IPS-15b (cell line): ENCODE data around the gene PRPF6.

Experiments used
- H3K27me3 ChIP-seq: one replicate; pipeline ENCODE4 v1.6.1; 2013; ENCODE audit warnings: low read length; ENCODE audit not compliant: control insufficient read depth, insufficient read depth
- H3K36me3 ChIP-seq: one replicate; pipeline ENCODE4 v1.6.1; 2013; ENCODE audit warnings: low read length; ENCODE audit not compliant: control insufficient read depth, insufficient read depth
- H3K4me1 ChIP-seq: one replicate; pipeline ENCODE4 v1.6.1; 2013; ENCODE audit warnings: mild to moderate bottlenecking, low read length; ENCODE audit not compliant: control insufficient read depth, insufficient read depth
- H3K4me3 ChIP-seq: one replicate; pipeline ENCODE4 v1.5.1; 2013; ENCODE audit warnings: low read depth, low read length
- H3K9ac ChIP-seq: one replicate; pipeline ENCODE4 v1.6.1; 2013; ENCODE audit warnings: low read depth, mild to moderate bottlenecking, low read length
- H3K9me3 ChIP-seq: one replicate; pipeline ENCODE4 v1.6.1; 2013; ENCODE audit warnings: mild to moderate bottlenecking, low read length; ENCODE audit not compliant: control insufficient read depth, insufficient read depth

PRPF6 gene

DNA sequence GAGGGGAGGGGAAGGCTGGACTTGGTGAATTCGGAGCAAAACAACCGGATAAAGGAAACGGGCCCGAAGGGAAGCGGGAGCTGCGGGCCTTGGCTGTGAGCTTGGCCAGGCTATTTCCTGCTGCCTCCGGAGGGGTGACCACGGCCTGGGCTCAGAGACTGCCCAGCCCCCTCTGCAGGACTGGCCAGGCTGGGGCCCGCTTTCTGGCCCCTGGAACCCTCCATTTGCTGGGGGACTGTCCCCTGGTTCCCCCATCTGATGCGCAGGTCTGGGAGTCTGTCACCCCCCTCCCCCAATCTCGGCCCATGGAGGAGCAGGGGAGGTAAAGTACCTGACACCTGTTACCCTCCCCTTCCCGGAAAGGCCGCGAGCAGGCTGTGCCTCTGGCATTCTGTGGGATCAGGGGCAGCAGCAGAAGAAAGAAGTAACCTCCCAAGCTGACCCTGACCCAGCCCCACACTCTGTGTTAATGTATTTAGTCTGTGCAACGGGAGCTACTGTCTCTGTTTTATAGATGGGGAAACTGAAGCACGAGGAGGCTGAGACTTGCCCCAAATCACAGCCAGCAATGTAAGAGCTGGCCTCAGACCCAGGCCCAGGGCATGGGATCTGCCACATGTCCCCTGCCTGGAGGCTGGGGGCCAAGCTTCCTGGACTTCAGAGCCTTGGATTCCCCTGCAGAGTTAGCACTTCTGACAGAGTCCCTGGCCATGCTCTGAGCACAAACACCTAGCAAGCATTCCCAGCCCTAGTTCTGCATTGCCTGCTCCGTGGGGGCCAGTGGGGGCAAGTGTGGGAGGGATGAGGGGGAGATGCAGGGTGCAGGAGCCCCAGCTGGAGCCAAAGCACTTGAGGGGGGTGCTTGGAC, 58.6 kb downstream of the PRPF6 start:
- Histone ChIP-seq H3K9me3 (no peaks in the 10 kb centered on the region), H3K27me3 (peaks cover 47% of the 10 kb centered on the region), H3K36me3 (peaks cover 2% of the 10 kb centered on the region), H3K4me3 (peak overlapping the region; percentile 58), H3K4me1 (no peaks in the 10 kb centered on the region), H3K9ac (no peak overlapping the region)

DNA sequence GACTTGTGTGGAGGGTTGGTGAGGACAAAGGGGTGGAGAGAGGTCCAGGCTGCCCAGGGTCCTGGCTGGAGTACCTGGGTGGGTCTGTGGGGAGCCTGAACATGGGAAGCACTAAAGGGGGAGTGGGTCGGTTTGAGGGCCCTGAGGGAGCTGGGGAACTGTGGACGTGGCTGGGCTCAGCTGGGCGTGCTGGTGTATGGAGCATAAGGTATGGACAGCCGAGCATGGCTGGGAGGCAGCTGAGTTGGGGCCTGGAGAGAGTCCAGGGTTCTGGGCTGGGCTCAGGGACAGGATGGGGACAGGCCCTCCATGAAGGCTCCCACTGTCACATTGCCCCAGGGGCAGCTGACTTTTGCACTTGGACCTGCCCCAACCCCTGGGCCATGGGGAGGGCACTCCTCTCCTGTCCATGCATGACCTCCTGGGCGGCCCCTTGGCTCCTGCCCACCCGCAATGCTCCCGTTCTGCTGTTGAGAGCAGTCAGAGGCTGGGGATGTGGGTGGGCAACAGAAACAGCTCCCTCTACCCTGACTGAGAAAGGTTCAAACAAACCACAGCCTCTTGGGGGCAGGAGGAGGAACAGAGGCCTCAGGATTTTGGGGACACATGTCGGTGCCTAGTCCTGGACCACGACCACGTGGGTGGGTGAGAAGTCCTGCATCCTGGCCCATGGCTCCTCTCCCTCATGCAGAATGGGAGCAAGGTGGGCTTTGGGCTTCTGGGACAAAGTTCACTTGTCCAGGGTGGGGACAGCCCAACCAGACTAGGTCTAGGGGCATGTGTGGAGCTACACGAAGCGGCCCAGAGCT, 59.5 kb downstream of the PRPF6 start:
- H3K9me3 ChIP-seq = no peaks in the 10 kb centered on the region
- no peak overlapping the region for H3K4me3 ChIP-seq
- H3K4me1 ChIP-seq = no peaks in the 10 kb centered on the region
- peaks cover 50% of the 10 kb centered on the region for H3K27me3 ChIP-seq
- no peak overlapping the region for H3K9ac ChIP-seq
- H3K36me3 ChIP-seq = no peaks in the 10 kb centered on the region

DNA sequence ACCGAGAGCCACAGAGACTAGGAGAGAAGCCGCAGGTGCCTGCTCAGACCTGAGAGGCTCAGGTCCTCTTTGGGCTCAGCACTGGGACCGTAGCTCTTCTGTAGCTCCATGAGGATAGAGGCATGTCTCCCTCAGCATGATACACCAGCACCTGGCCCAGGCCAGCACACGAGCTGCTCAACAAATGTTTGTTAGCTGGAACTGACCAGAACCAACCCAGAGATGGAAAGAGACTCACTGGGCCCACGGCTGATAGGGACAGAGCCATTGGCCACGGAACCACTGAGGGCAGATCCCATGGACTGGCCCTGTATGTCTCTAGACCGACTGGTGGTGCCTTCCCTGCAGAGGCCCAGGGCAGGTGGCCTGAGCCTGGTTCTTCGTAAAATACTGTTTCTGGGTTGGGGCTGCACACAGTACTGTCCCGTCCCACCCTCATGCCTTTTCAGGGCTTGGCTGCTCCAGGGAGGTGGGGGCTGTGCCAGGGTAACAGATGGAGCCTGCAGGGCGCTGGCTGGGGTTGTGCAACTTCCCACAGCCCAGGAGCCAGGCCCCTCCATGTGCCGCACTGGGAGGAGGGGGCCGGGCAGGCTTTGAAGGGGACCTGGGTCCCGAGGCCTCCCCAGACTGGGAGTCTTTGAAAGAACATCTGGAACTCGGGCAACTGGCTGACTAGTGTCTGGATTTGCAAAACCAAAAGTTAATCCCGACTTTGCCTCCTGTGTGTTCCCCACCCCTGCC, 60.3 kb downstream of the PRPF6 start:
- Histone ChIP-seq H3K4me1 (no peaks in the 10 kb centered on the region), H3K4me3 (no peak overlapping the region), H3K36me3 (no peaks in the 10 kb centered on the region)

DNA sequence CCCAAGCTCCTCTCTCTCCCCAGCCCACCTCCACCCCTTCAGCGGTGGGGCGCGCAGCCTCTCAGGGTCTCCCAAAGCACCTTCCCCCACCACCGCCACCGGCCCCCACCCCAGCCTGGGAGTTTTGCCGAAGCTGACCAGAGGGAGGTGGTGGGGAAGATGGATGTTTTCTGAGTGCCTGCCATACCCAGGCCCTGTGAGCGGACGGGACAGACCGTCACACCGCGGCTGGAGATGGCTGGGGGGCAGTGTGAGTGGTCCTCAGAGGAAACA, 60.8 kb downstream of the PRPF6 start:
- Histone ChIP-seq H3K36me3 (no peaks in the 10 kb centered on the region), H3K9me3 (no peaks in the 10 kb centered on the region), H3K4me3 (peak overlapping the region; percentile 46), H3K27me3 (peaks cover 63% of the 10 kb centered on the region), H3K4me1 (no peaks in the 10 kb centered on the region), H3K9ac (no peak overlapping the region)

More for the DNA sequence above, 60.3 kb downstream of the PRPF6 start:
- Histone ChIP-seq H3K9ac (no peak overlapping the region), H3K27me3 (peaks cover 57% of the 10 kb centered on the region), H3K9me3 (no peaks in the 10 kb centered on the region)

DNA sequence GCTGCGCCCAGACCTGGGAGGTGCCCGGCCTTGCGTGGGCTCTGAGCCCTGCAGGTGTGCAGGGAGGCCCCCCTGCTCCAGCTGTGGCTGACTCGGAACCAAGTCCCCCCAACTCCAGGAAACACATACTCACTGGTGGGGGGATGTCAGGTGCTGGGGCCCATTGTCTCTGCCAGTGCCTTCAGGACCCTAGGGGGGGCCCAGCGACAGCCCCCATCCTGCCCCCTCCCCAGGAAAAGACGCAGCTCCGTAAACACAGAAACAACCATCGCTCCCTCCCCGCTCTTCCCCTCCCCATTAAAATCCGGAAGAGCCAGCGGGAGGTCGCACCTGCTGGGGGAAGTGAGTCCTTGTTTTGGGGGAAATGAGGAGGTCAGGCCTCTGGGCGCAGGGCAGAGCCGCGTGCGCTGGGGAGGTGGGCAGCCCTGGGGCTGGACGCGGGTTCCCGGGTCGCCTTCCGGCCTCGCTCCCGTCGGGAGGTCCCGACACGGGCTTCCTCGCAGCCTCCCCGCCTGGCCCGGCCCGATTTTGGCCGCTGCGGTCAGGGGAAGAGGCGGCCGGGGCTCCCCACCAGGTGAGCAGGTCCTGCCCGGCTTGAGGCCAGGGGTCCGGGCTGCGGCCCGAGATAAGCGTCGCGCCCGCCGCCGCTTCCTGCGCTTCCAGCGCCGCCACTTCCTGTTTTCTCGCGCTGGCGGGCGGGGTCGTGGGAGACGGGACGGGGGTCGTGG, 61.3 kb downstream of the PRPF6 start:
- H3K4me1 ChIP-seq = no peaks in the 10 kb centered on the region
- peaks cover 67% of the 10 kb centered on the region for H3K27me3 ChIP-seq
- no peaks in the 10 kb centered on the region for H3K9me3 ChIP-seq
- no peak overlapping the region for H3K9ac ChIP-seq
- H3K4me3 ChIP-seq = peak overlapping the region; percentile 46
- H3K36me3 ChIP-seq = no peaks in the 10 kb centered on the region

DNA sequence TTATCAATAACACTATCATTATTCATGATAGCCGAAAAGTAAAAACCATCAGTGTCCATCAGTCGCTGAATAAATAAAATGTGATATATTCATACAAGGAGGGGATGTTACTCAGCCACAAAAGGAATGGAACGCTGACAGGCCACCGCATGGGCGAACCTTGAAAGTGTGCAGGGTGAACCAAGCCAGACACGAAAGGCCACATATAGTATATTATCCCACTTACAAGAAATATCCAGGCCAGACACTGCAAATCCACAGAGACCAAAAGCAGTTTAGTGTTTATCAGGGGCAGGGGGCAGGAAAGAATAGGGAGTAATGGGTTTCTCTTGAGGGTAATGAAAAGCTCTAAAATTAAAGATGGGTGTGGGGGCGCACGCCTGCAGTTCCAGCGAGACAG, 62.8 kb downstream of the PRPF6 start:
- Histone ChIP-seq H3K36me3 (no peaks in the 10 kb centered on the region), H3K4me3 (no peak overlapping the region), H3K9me3 (no peaks in the 10 kb centered on the region), H3K27me3 (peaks cover 79% of the 10 kb centered on the region), H3K4me1 (no peaks in the 10 kb centered on the region), H3K9ac (no peak overlapping the region)

DNA sequence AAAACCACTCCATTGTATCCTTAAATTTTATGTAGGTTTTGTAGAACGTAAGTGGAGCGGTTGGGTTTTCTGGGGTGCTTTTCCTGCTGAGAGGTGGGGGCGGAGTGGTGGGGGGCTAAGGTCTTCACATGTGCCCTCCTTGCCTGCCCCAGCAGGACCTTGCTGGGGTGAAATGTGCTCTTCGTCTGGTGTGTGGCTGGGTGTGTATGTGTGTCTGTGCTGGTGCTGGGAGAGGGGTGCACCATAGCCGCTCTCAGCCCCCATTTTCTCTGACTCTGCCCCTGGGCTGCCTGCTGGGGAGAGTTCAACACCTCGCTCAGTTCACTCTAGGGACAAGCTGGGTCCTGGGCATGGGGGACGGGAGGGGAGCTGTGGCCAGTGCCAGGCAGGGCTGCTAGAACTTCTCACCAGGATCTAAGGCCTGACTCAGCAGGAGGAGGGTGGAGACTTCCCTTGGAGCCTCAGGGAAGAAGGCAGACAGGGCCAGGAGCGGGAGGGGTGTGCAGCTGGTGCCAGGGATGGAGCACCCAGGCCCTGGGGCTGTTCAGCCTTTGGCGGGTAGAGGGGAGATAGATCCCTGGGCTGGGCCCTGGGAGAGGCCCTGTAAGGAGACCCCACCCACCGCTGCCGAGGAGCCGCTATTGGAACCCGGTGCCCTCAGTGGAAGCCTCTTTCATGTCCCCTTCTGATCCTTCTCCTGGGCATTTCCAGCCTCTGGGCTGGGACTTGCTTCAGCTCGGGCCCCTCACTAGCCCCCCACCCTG, 63.7 kb downstream of the PRPF6 start:
- Histone ChIP-seq H3K36me3 (no peaks in the 10 kb centered on the region), H3K9me3 (no peaks in the 10 kb centered on the region), H3K27me3 (peaks cover 74% of the 10 kb centered on the region), H3K4me3 (no peak overlapping the region), H3K4me1 (no peaks in the 10 kb centered on the region), H3K9ac (no peak overlapping the region)

DNA sequence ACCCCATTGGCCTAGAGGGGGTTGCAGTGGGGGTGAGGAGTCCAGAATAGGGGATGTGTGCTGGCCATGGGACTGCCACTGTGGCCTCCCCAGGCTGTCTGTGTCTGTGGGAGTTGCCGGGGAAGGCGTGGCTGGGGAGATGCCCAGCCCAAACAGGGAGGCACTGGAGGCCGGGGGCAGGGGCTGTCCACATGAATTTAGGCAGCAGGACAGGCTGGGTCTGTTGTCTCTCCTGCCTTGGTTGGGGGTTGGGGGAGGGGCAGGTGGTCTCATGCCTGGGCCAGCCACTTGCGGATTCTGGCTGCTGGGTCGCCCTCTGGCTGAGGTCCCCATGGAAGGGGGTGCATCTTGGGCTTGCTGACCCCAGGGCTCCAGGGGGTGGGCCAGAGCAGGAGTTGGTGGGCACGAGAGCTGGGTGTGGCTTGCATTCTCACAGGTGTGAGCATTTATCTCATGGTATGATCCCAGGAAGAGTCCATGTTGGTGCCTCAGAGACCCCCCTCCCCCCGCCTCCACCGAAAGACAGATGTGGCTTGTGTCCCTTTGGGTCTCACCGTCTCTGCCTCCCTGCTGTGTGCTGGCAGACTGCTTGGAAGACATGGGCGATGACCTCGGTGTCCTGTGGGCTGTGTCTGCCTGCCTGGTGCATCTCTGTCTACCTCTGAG, 64.5 kb downstream of the PRPF6 start:
- no peak overlapping the region for H3K9ac ChIP-seq
- H3K4me3 ChIP-seq = no peak overlapping the region
- no peaks in the 10 kb centered on the region for H3K36me3 ChIP-seq
- H3K27me3 ChIP-seq = peaks cover 73% of the 10 kb centered on the region
- no peaks in the 10 kb centered on the region for H3K4me1 ChIP-seq
- H3K9me3 ChIP-seq = no peaks in the 10 kb centered on the region

DNA sequence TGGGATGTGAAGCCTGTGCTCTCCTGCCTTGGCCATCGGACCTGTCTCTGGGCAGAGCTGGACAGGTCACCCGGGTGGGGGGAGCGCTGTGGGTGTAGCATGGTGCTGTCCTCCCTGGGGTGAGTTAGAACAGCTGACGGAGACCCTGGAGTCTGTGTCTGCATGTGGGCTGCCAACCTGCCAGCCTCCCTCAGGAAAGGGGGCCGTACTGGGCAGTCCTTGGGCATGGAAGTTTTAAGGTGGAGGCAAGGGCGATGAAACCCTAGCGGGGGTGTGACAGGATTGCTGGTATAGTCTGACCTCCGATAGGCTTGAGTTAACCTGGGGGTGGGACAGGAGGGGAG, 66.1 kb downstream of the PRPF6 start:
- H3K9me3 ChIP-seq = no peaks in the 10 kb centered on the region
- H3K4me1 ChIP-seq = no peaks in the 10 kb centered on the region
- H3K36me3 ChIP-seq = no peaks in the 10 kb centered on the region
- H3K27me3 ChIP-seq = peaks cover 61% of the 10 kb centered on the region
- no peak overlapping the region for H3K9ac ChIP-seq
- no peak overlapping the region for H3K4me3 ChIP-seq

DNA sequence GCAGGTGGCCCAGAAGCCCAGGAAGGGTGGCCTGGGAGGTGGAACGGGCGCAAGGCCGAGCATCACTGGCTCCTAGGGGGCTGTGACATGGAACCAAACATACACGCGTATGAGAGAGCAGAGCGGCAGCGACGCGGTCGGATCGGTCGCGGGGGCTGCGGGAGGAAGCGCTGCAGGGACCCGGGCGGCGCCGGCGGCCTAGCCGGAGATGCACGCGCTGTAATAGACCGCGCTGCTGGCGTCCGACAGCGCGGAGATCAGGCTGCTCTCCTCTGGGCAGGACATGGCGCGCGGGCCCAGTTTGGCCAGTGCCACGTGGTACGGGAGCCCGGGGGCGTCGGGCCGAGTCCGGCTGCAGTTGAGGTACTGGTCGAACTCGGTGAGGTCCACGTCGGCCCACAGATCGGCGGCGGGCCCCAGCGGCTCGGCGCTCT, 67.1 kb downstream of the PRPF6 start:
- Histone ChIP-seq H3K36me3 (no peaks in the 10 kb centered on the region), H3K27me3 (peaks cover 62% of the 10 kb centered on the region), H3K9ac (no peak overlapping the region), H3K4me1 (no peaks in the 10 kb centered on the region), H3K4me3 (peak overlapping the region; percentile 19), H3K9me3 (no peaks in the 10 kb centered on the region)
